ENCODE measurements around the gene SMAD5. TPM values are rescaled to one million over a fixed set of nuclear protein-coding genes. Genes with fewer than 3 reads are reported as not detected.

SMAD5 gene
- total RNA-seq, 1 experiment from 2014 or later = 64.3 TPM

GRCh38 chr5:136232316-136232715 lies 99.7 kb downstream of the SMAD5 start:
- H3K27me3 ChIP-seq (ENCODE audit: insufficient read depth, low read length) = peaks cover 22% of the 10 kb centered on the region; the same call in 1 of the 2 replicates
- no peak for DNase-seq (ENCODE audit: low read depth, low spot score)
- no TSS peak for BruUV-seq (replicated peaks)
- no peaks in the 10 kb centered on the region for H3K4me1 ChIP-seq (ENCODE audit: control insufficient read depth in 1 of 2, insufficient read depth in 2 of 2, low read length in 2 of 2)
- H3K4me3 ChIP-seq (replicated peaks in 1 of 2; ENCODE audit: low read depth in 1 of 2, low read length in 2 of 2) = no peak overlapping the region
- CTCF ChIA-PET = no interaction called here
- no peaks in the 10 kb centered on the region for H4K20me1 ChIP-seq (ENCODE audit: insufficient read depth)
- no peaks in the 10 kb centered on the region for H3K79me2 ChIP-seq (ENCODE audit: insufficient read depth, low read length)
- no peaks in the 10 kb centered on the region for H3K9me2 ChIP-seq (ENCODE audit: insufficient read depth)
- no peak overlapping the region for H2AFZ ChIP-seq (ENCODE audit: low read depth, low read length, poor library complexity, severe bottlenecking)
- H3K9me3 ChIP-seq (ENCODE audit: control insufficient read depth in 1 of 2, insufficient read depth in 1 of 2, low read depth in 1 of 2, low read length in 2 of 2) = no peaks in the 10 kb centered on the region
- RAD21 ChIA-PET (ENCODE audit: low non-redundant PET in 1 of 2, low total read pairs in 2 of 2, uncharacterized antibody in 2 of 2, unreplicated experiment in 2 of 2) = interaction anchor here in 1 of 2 experiments (0.5 kb wide), 1 partner anchor 11 kb away, joined by 6 read pairs; no protein-coding TSS in a partner anchor
- no peak overlapping the region for H3K27ac ChIP-seq (ENCODE audit: low read depth, low read length)
- POLR2A ChIA-PET = no interaction called here
- TF ChIP-seq ZFX (IDR thresholded peaks at IDR 0.05) (no peak), SRF (IDR thresholded peaks at IDR 0.05; ENCODE audit: low read depth) (no peak), POLR2AphosphoS5 (IDR thresholded peaks at IDR 0.05; ENCODE audit: low read depth, low read length) (no peak), EZH2 (IDR thresholded peaks at IDR 0.05) (no peak)
- no peak overlapping the region for H3K4me2 ChIP-seq (ENCODE audit: low read length)
- ATAC-seq = no peak
- no peak overlapping the region for H3K9ac ChIP-seq (ENCODE audit: low read length)
- intact Hi-C loops (cut with micrococcal nuclease) = no loop called here
- no peaks in the 10 kb centered on the region for H3K36me3 ChIP-seq (ENCODE audit: control insufficient read depth in 1 of 2, insufficient read depth in 2 of 2, low read length in 2 of 2)

Other genes with a start within 250 kb of the SMAD5 start
- not detected for gene IL9, start 237.0 kb upstream of the SMAD5 start, total RNA-seq (2021; ENCODE audit: unreplicated experiment)
- gene LECT2, start 177.9 kb upstream of the SMAD5 start, total RNA-seq (2021; ENCODE audit: unreplicated experiment) = not detected
- gene TGFBI, start 103.9 kb upstream of the SMAD5 start, total RNA-seq (2021; ENCODE audit: unreplicated experiment) = 0.64 TPM
- not detected for gene SMIM32, start 60.3 kb downstream of the SMAD5 start, total RNA-seq (2021; ENCODE audit: unreplicated experiment)
- gene TRPC7, start 232.7 kb downstream of the SMAD5 start, total RNA-seq (2021; ENCODE audit: unreplicated experiment) = not detected